Kidney epithelial cell (primary cell): ENCODE measurements around the gene NEDD4L. TPM values are rescaled to one million over a fixed set of nuclear protein-coding genes. Genes with fewer than 3 reads are reported as not detected.

Experiments used
- DNase-seq: peaks from one replicate; pipeline ENCODE4 v3.0.0-alpha.2; 2010; ENCODE audit warnings: low read depth
- H3K27me3 ChIP-seq: 2 replicates; pipeline ENCODE4 v1.6.0; 2011; ENCODE audit warnings: low read length; ENCODE audit not compliant: control insufficient read depth, insufficient read depth
- H3K36me3 ChIP-seq: 2 replicates; pipeline ENCODE4 v1.5.1; 2011; ENCODE audit warnings: low read length; ENCODE audit not compliant: control insufficient read depth, insufficient read depth
- H3K4me3 ChIP-seq: 2 replicates; pipeline ENCODE4 v1.5.1; 2011; ENCODE audit warnings: low read depth, mild to moderate bottlenecking, control low read depth, low read length
- total RNA-seq: library from RNA; depleted of rRNA; stranded (reverse); fragments of >200 nt; gene quantifications from 2 replicates; pipeline ENCODE4 v1.2.3, GENCODE V29; 2015
- TF ChIP-seq, protein P1 (sequence below): IDR thresholded peaks from 2 replicates; pipeline ENCODE4 v1.5.1; 2011; ENCODE audit warnings: mild to moderate bottlenecking, moderate library complexity, low read length, control low read depth, inconsistent platforms; ENCODE audit not compliant: insufficient read depth, poor library complexity, severe bottlenecking

NEDD4L gene
- total RNA-seq, 1 donor from 2014 or later, result 88.3 TPM

DNA sequence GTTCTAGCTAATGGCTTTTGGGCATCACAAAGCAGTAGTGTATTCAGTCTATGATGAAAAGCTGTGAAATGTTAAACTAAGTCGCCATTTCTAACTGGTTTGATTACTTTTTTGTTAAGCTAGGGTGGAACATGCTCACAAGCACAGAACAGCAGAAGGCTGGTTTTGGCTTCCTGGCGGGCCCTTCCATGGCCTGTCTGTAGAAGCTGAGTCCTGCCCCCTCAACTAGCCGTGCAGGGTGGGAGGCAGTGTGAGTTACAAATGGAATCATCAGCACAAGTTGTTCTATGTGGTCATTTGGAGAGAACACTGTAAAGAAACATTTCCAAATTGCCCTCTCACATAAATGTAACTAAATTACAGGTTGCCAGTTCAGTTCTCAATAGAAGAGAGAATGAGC, 294.1 kb downstream of the NEDD4L start:
- TF ChIP-seq, protein P1, sequence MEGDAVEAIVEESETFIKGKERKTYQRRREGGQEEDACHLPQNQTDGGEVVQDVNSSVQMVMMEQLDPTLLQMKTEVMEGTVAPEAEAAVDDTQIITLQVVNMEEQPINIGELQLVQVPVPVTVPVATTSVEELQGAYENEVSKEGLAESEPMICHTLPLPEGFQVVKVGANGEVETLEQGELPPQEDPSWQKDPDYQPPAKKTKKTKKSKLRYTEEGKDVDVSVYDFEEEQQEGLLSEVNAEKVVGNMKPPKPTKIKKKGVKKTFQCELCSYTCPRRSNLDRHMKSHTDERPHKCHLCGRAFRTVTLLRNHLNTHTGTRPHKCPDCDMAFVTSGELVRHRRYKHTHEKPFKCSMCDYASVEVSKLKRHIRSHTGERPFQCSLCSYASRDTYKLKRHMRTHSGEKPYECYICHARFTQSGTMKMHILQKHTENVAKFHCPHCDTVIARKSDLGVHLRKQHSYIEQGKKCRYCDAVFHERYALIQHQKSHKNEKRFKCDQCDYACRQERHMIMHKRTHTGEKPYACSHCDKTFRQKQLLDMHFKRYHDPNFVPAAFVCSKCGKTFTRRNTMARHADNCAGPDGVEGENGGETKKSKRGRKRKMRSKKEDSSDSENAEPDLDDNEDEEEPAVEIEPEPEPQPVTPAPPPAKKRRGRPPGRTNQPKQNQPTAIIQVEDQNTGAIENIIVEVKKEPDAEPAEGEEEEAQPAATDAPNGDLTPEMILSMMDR, result no peak
- H3K4me3 ChIP-seq, result no peak overlapping the region
- no peak for DNase-seq
- no peaks in the 10 kb centered on the region for H3K27me3 ChIP-seq
- H3K36me3 ChIP-seq, result no peaks in the 10 kb centered on the region

DNA sequence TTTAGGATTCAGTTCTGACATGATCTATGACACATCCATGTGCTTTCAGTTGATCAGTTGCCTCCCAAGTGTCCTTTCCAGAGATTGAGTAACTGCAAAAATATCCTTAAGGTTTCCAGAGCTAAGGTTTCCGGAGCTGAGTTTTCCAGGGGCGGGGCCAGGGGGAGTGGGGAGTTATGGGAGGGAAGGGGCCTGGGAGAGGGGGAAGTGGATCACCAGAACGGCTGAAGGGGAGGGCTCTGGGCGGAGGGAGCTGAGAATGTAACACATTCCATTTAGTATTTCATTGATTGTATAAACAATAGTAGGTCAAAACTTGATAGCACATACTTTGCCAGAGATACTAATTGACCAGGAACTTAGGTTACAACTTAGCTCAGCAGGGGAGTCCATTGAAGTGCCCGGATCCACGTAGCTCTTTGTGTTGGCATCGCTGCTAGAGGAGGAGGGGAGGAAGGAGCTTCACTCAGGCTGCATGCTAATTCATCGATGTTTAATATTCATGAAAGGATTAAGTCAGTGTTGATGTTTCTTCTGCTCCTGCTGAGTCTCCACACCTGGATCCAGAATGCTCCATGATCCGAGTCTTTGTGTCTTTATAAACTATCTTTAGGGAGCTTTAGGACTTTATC, 295.1 kb downstream of the NEDD4L start:
- TF ChIP-seq, protein P1, result no peak
- no peaks in the 10 kb centered on the region for H3K27me3 ChIP-seq
- no peak for DNase-seq
- H3K4me3 ChIP-seq, result no peak overlapping the region
- no peaks in the 10 kb centered on the region for H3K36me3 ChIP-seq

DNA sequence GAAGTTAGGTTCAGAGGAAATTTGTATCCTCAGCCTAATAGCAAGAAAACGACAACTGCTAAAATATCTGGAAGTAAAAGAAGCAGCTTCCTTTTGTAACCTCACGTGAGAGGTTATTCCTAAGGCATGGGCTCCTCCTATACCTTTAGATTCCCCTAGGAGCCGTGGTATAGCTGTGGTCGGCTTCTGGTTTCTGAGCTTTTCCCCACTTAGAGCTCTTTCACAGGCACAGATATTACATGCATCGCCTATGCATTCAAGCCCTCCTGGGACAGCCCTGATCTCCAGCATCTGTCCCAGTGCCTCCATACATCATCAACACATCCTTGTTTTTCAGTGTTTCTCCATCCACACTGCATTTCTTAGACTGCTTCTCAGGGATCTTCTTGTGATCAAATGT, 295.9 kb downstream of the NEDD4L start:
- Histone ChIP-seq H3K27me3 (no peaks in the 10 kb centered on the region), H3K4me3 (no peak overlapping the region), H3K36me3 (no peaks in the 10 kb centered on the region)
- TF ChIP-seq, protein P1, result no peak
- DNase-seq, result no peak

DNA sequence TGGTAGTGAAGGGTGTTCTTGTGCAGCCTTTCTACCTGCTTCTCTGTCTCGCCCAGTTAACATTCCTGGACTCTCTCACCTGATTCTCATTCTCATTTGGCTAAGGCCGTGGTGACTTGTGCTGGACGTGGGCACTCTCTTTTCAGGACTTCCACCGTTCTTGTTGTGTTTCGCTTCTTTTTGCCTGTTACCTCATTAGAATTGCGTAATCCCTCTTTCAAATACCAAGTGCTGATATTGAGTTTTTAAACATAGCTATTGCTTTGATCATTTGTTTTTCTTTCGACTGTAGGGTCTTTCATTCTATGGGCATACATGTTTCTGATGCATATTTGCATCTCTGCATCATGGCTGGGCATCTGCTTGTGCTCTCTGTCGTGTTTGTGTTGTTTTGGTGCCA, 297.9 kb downstream of the NEDD4L start:
- Histone ChIP-seq H3K4me3 (no peak overlapping the region), H3K27me3 (no peaks in the 10 kb centered on the region), H3K36me3 (no peaks in the 10 kb centered on the region)
- DNase-seq, result no peak
- TF ChIP-seq, protein P1, result no peak

DNA sequence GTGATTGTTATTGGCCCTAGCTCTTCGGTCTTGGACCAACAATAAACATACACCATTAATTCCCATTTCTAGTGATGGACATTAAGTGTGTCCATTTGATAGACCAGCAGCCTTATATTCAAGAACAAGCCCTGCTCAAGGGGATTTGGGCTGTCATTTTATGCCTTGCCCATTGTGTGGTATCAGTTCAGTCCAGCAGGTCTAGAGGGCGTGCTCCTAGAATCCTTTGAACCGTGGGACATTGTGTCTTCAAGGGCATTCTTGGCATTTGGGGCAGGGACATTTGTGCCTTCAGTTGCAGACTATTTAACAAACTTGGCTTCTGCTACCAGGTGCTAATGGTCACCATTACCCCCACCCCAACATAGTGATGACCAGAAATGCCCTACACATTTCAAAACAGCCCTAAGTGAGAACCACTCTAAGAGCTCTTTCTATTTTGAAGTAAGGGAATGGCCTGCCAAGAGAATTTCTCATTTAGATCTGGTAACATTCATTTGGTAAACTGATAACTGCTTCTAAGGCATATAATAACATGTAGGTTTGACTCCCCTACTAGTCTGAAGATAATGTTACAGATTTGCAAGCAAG, 300.1 kb downstream of the NEDD4L start:
- Histone ChIP-seq H3K36me3 (no peaks in the 10 kb centered on the region), H3K4me3 (no peak overlapping the region), H3K27me3 (no peaks in the 10 kb centered on the region)
- no peak for DNase-seq
- TF ChIP-seq, protein P1, result no peak
